Parathyroid adenoma (tissue), 2 donors: ENCODE measurements around the gene TYMS.

Source experiments
- H2AFZ ChIP-seq: fragments of 300-600 bp; sonication (generic); one replicate; pipeline ENCODE4 v1.7.0; 2017; ENCODE audit warnings: antibody characterized with exemption, mild to moderate bottlenecking
- H3K27ac ChIP-seq: fragments of 300-600 bp; sonication (generic); one replicate; pipeline ENCODE4 v1.7.0; 2017
- H3K27me3 ChIP-seq: fragments of 300-600 bp; sonication (generic); one replicate; pipeline ENCODE4 v1.7.0; 2017; ENCODE audit warnings: low read length; ENCODE audit not compliant: control insufficient read depth, insufficient read depth
- H3K36me3 ChIP-seq: fragments of 300-600 bp; sonication (generic); one replicate; pipeline ENCODE4 v1.7.0; 2017; ENCODE audit warnings: low read length; ENCODE audit not compliant: control insufficient read depth, insufficient read depth
- H3K4me1 ChIP-seq: fragments of 300-600 bp; sonication (generic); one replicate; pipeline ENCODE4 v1.7.0; 2017; ENCODE audit warnings: control low read depth
- H3K4me2 ChIP-seq: fragments of 300-600 bp; sonication (generic); one replicate; pipeline ENCODE4 v1.7.0; 2017; ENCODE audit warnings: low read length
- H3K4me3 ChIP-seq: fragments of 300-600 bp; sonication (generic); one replicate; pipeline ENCODE4 v1.7.0; 2017; ENCODE audit warnings: low read depth, low read length
- H3K79me2 ChIP-seq: fragments of 300-600 bp; sonication (generic); one replicate; pipeline ENCODE4 v1.7.0; 2017; ENCODE audit warnings: control low read depth
- H3K9ac ChIP-seq: fragments of 300-600 bp; sonication (generic); one replicate; pipeline ENCODE4 v1.7.0; 2017; ENCODE audit warnings: mild to moderate bottlenecking
- H3K9me3 ChIP-seq: fragments of 300-600 bp; sonication (generic); one replicate; pipeline ENCODE4 v1.7.0; 2017; ENCODE audit warnings: low read length; ENCODE audit not compliant: control insufficient read depth
- CTCF ChIP-seq: fragments of 300-600 bp; sonication (generic); IDR thresholded peaks from one replicate; pipeline ENCODE4 v1.7.0; 2017; ENCODE audit warnings: antibody characterized with exemption, mild to moderate bottlenecking
- donor health status: primary hyperparathyroidism.

TYMS gene

DNA sequence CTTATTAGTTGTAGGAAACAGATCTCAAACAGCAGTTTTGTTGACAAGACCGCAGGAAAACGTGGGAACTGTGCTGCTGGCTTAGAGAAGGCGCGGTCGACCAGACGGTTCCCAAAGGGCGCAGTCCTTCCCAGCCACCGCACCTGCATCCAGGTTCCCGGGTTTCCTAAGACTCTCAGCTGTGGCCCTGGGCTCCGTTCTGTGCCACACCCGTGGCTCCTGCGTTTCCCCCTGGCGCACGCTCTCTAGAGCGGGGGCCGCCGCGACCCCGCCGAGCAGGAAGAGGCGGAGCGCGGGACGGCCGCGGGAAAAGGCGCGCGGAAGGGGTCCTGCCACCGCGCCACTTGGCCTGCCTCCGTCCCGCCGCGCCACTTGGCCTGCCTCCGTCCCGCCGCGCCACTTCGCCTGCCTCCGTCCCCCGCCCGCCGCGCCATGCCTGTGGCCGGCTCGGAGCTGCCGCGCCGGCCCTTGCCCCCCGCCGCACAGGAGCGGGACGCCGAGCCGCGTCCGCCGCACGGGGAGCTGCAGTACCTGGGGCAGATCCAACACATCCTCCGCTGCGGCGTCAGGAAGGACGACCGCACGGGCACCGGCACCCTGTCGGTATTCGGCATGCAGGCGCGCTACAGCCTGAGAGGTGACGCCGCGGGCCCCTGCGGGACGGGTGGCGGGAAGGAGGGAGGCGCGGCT lies at the start of gene TYMS:
Gene TYMS, plus strand, starts transcription at position 343 of the 690 bp plus-strand sequence. Its CDS starts 90 bp downstream, at position 433.
- no peak for TF ChIP-seq CTCF
- Histone ChIP-seq H3K4me2 (peak within 1 kb of the TSS; percentile 83), H3K9ac (no peak within 1 kb of the TSS), H3K4me1 (no peaks in the 10 kb centered on the region), H3K36me3 (no peaks in the 10 kb centered on the region), H3K27ac (no peak within 1 kb of the TSS), H3K4me3 (peak within 1 kb of the TSS; percentile 56), H2AFZ (peak within 1 kb of the TSS; percentile 96), H3K79me2 (no peaks in the 10 kb centered on the region), H3K27me3 (no peaks in the 10 kb centered on the region), H3K9me3 (no peaks in the 10 kb centered on the region)

DNA sequence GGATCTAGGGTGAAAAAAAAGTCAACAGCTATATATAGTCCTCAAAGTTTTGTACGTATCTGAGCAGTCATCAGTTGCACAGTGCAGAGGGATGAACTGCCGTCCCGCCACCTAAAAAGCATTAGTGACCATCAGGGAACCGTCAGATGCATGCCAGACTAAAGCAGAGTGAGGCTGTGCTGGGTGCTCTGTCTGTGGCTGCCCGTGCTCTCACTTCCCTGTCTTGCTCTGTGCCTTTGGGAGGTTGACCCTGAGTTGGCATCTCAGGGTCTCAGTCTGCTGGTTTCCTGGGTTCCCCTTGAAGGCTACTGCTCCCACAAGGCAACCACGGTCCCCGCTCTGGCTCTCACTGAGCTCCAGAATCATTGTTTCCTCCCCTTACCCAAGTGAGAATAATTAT lies 49.5 kb upstream of the TYMS start:
- H3K4me2 ChIP-seq, result no peak overlapping the region
- no peak overlapping the region for H2AFZ ChIP-seq
- H3K36me3 ChIP-seq, result no peaks in the 10 kb centered on the region
- H3K4me3 ChIP-seq, result no peak overlapping the region
- H3K4me1 ChIP-seq, result no peaks in the 10 kb centered on the region
- H3K9ac ChIP-seq, result no peak overlapping the region
- H3K27me3 ChIP-seq, result no peaks in the 10 kb centered on the region
- H3K79me2 ChIP-seq, result no peaks in the 10 kb centered on the region
- H3K27ac ChIP-seq, result no peak overlapping the region
- TF ChIP-seq CTCF, result no peak
- no peaks in the 10 kb centered on the region for H3K9me3 ChIP-seq

DNA sequence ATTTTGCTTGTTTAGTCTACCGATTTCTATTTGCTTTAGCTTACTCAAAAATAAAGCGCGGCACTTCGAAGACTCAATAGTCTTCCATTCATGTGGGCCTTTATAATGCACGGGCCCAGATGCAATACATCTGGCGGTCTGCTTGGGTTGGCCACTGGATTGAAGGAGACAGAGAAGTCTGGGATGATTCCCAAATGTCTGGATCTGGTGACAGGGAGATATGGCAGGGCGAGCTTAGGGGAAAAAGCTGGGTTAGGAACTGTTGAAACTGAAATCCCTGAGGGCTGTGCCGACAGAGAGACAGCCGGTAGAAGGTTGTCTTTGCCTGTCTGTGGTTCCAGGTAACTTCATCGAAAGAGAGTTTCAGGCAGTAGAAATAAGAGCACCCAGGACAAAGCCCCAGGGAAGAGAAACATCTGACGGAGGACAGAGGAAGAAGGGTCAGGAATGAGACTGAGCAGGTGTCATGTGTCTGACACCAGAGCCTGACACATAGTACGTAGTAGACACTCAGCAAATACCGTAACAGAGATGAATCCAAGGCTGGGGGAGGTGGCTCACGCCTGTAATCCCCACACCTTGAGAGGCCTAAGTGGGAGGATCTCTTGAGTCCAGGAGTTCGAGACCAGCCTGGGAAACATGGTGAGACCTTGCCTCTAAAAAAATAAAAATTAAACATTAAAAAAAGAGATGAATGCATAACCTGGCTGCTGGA lies 47.1 kb upstream of the TYMS start:
- no peak for TF ChIP-seq CTCF
- Histone ChIP-seq H3K36me3 (no peaks in the 10 kb centered on the region), H3K27me3 (no peaks in the 10 kb centered on the region)

GRCh38 chr18:612156-612555 lies 45.3 kb upstream of the TYMS start:
- Histone ChIP-seq H3K27me3 (no peaks in the 10 kb centered on the region), H3K9me3 (no peaks in the 10 kb centered on the region)
- TF ChIP-seq CTCF, result no peak

More for the DNA sequence above, 47.1 kb upstream of the TYMS start:
- H3K4me2 ChIP-seq, result no peak overlapping the region
- no peaks in the 10 kb centered on the region for H3K9me3 ChIP-seq
- H3K27ac ChIP-seq, result no peak overlapping the region
- no peak overlapping the region for H3K9ac ChIP-seq
- no peak overlapping the region for H2AFZ ChIP-seq
- H3K4me3 ChIP-seq, result no peak overlapping the region
- H3K79me2 ChIP-seq, result no peaks in the 10 kb centered on the region
- no peaks in the 10 kb centered on the region for H3K4me1 ChIP-seq

More at GRCh38 chr18:612156-612555, 45.3 kb upstream of the TYMS start:
- no peak overlapping the region for H3K27ac ChIP-seq
- no peaks in the 10 kb centered on the region for H3K79me2 ChIP-seq
- no peaks in the 10 kb centered on the region for H3K4me1 ChIP-seq
- H3K9ac ChIP-seq, result no peak overlapping the region
- no peak overlapping the region for H3K4me2 ChIP-seq
- H3K36me3 ChIP-seq, result no peaks in the 10 kb centered on the region
- no peak overlapping the region for H3K4me3 ChIP-seq
- no peak overlapping the region for H2AFZ ChIP-seq
